Hepatocyte (in vitro differentiated cells): ENCODE results near the gene MYH7. TPM values are rescaled to one million over a fixed set of nuclear protein-coding genes. Genes with fewer than 3 reads are reported as not detected.

Experiments
- DNase-seq: peaks from one replicate; pipeline ENCODE4 v3.0.0-alpha.2; 2016; ENCODE audit warnings: low spot score
- H2AFZ ChIP-seq: fragments of 200-600 bp; sonication (generic); 2 replicates; pipeline ENCODE4 v1.6.0; 2016; ENCODE audit warnings: antibody characterized with exemption, mild to moderate bottlenecking
- H3K27ac ChIP-seq: fragments of 200-600 bp; sonication (generic); 2 replicates; pipeline ENCODE4 v1.5.1; 2016; ENCODE audit warnings: mild to moderate bottlenecking
- H3K27me3 ChIP-seq: fragments of 200-600 bp; sonication (generic); 2 replicates; pipeline ENCODE4 v1.6.1; 2016
- H3K36me3 ChIP-seq: fragments of 200-600 bp; sonication (generic); replicated peaks from 2 replicates; pipeline ENCODE4 v1.5.1; 2016; ENCODE audit warnings: low read depth; ENCODE audit not compliant: insufficient read depth
- H3K4me1 ChIP-seq: fragments of 200-600 bp; sonication (generic); 2 replicates; pipeline ENCODE4 v1.5.1; 2016; ENCODE audit warnings: mild to moderate bottlenecking, moderate library complexity; ENCODE audit not compliant: insufficient read depth
- H3K4me2 ChIP-seq: fragments of 200-600 bp; sonication (generic); 2 replicates; pipeline ENCODE4 v1.6.0; 2016
- H3K4me3 ChIP-seq: fragments of 200-600 bp; sonication (generic); 2 replicates; pipeline ENCODE4 v1.5.1; 2016; ENCODE audit warnings: mild to moderate bottlenecking
- H3K79me2 ChIP-seq: fragments of 200-600 bp; sonication (generic); 2 replicates; pipeline ENCODE4 v1.6.0; 2017; ENCODE audit warnings: mild to moderate bottlenecking
- H3K9me2 ChIP-seq: fragments of 200-600 bp; sonication (generic); replicated peaks from 2 replicates; pipeline ENCODE4 v1.6.0; 2017; ENCODE audit warnings: mild to moderate bottlenecking; ENCODE audit not compliant: insufficient read depth
- H3K9me3 ChIP-seq: fragments of 200-600 bp; sonication (generic); 2 replicates; pipeline ENCODE4 v1.5.1; 2016; ENCODE audit warnings: low read depth, mild to moderate bottlenecking
- H4K20me1 ChIP-seq: fragments of 200-600 bp; sonication (generic); 2 replicates; pipeline ENCODE4 v1.6.0; 2016; ENCODE audit warnings: mild to moderate bottlenecking; ENCODE audit not compliant: insufficient read depth, poor library complexity, severe bottlenecking
- EZH2 ChIP-seq: fragments of 200-600 bp; sonication (generic); IDR thresholded peaks from 2 replicates; pipeline ENCODE4 v1.6.1; 2016; ENCODE audit warnings: antibody characterized with exemption, mild to moderate bottlenecking, borderline replicate concordance
- EZH2phosphoT487 ChIP-seq: fragments of 200-600 bp; sonication (generic); IDR thresholded peaks from one replicate; pipeline ENCODE4 v1.6.1; 2018; ENCODE audit warnings: antibody characterized with exemption, mild to moderate bottlenecking, low read depth, moderate library complexity; ENCODE audit not compliant: unreplicated experiment, severe bottlenecking
- WGBS: methylation state at CpG from one replicate; pipeline ENCODE4 v1.1.6; 2016; ENCODE audit warnings: low lambda C conversion rate; ENCODE audit errors: missing lambda C conversion rate; 5-methylcytosine and 5-hydroxymethylcytosine counted together
- polyA plus RNA-seq: library from polyadenylated mRNA; unstranded; fragments of >200 nt; fragmentation: Nextera tagmentation; extraction: Ambion mirVana; gene quantifications from 2 replicates; pipeline ENCODE4 v1.2.1, GENCODE V29; 2016
- total RNA-seq: library from RNA; depleted of rRNA; stranded (reverse); fragments of >200 nt; gene quantifications from 2 replicates; pipeline ENCODE4 v1.2.3, GENCODE V29; 2014
- TF ChIP-seq, protein P1 (sequence below): fragments of 200-600 bp; sonication (generic); IDR thresholded peaks from 2 replicates; pipeline ENCODE4 v1.5.1; 2016; ENCODE audit warnings: antibody characterized with exemption, mild to moderate bottlenecking; ENCODE audit not compliant: poor library complexity

The MYH7 gene
- total and polyA plus RNA-seq, 2 experiments from 2014 or later, result not detected

GRCh38 chr14:23408307-23408630 is 27.2 kb downstream of the MYH7 start:
- no peaks in the 10 kb centered on the region for H3K79me2 ChIP-seq
- no peaks in the 10 kb centered on the region for H3K9me2 ChIP-seq
- H3K27ac ChIP-seq, result no peak overlapping the region
- no peak overlapping the region for H2AFZ ChIP-seq
- TF ChIP-seq EZH2phosphoT487 (no peak), EZH2 (no peak)
- TF ChIP-seq, protein P1, sequence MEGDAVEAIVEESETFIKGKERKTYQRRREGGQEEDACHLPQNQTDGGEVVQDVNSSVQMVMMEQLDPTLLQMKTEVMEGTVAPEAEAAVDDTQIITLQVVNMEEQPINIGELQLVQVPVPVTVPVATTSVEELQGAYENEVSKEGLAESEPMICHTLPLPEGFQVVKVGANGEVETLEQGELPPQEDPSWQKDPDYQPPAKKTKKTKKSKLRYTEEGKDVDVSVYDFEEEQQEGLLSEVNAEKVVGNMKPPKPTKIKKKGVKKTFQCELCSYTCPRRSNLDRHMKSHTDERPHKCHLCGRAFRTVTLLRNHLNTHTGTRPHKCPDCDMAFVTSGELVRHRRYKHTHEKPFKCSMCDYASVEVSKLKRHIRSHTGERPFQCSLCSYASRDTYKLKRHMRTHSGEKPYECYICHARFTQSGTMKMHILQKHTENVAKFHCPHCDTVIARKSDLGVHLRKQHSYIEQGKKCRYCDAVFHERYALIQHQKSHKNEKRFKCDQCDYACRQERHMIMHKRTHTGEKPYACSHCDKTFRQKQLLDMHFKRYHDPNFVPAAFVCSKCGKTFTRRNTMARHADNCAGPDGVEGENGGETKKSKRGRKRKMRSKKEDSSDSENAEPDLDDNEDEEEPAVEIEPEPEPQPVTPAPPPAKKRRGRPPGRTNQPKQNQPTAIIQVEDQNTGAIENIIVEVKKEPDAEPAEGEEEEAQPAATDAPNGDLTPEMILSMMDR, result no peak
- H3K27me3 ChIP-seq, result no peaks in the 10 kb centered on the region
- no peaks in the 10 kb centered on the region for H4K20me1 ChIP-seq
- H3K9me3 ChIP-seq, result no peaks in the 10 kb centered on the region
- no peak for DNase-seq
- H3K4me2 ChIP-seq, result no peak overlapping the region
- no peaks in the 10 kb centered on the region for H3K36me3 ChIP-seq
- 52% methylated on average over 5 of the region's 5 CpGs for WGBS
- H3K4me3 ChIP-seq, result no peak overlapping the region
- no peaks in the 10 kb centered on the region for H3K4me1 ChIP-seq

DNA sequence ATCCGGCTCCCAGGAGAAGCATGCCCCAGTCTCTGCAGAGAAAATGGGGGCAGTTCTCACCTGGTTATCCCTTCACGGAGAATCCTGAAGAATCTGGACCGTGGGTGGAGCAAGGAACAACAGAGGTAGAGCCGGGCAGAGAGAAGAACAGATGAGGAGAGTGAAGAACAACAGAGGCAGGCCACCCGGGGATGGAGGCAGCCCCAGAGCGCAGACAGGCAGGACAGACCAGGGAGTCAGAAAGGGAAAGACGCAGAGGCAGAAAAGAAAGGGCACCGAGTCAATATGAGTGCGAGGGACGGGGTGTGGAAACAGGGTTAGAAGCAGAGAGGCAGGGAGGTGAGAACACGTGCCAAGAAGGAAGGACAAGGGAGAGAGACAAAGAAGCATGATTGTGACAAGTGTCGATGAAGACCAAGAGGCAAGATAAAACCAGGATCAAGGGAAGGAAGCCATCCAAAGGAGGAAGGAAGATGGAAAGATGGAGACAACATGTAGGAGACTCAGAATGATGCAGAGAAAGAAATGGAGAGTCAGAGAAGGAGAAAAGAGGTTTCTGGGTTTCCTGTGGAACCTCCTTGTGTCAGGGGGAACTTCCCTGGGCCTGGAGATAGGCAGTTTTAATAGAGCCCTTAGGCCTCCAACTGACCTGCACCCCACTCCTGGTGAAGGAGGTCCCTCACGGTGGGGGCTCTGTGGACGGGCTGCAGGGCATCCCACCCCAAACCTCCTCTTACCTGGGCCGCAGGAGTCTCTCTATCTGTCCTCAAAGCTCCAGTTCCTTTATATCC is 27.7 kb downstream of the MYH7 start, which contains the start of gene MYH6:
Gene MYH6, minus strand, starts transcription at position 758 of the 791 bp plus-strand sequence. CDS start 1,050 bp downstream, outside the sequence.
- no peaks in the 10 kb centered on the region for H3K36me3 ChIP-seq
- 91% methylated on average over 15 of the region's 15 CpGs for WGBS
- no peaks in the 10 kb centered on the region for H3K79me2 ChIP-seq
- no peaks in the 10 kb centered on the region for H3K9me3 ChIP-seq
- no peak for DNase-seq
- H3K27me3 ChIP-seq, result no peaks in the 10 kb centered on the region
- H2AFZ ChIP-seq, result no peak within 1 kb of the TSS
- H3K9me2 ChIP-seq, result no peaks in the 10 kb centered on the region
- TF ChIP-seq EZH2 (no peak), EZH2phosphoT487 (no peak)
- TF ChIP-seq, protein P1, result no peak
- no peak within 1 kb of the TSS for H3K27ac ChIP-seq
- no peaks in the 10 kb centered on the region for H3K4me1 ChIP-seq
- H3K4me3 ChIP-seq, result no peak within 1 kb of the TSS
- no peaks in the 10 kb centered on the region for H4K20me1 ChIP-seq
- no peak within 1 kb of the TSS for H3K4me2 ChIP-seq

- Histone ChIP-seq H3K27me3 (no peaks in the 10 kb centered on the region), H3K9me3 (no peaks in the 10 kb centered on the region), H4K20me1 (no peaks in the 10 kb centered on the region), H3K4me3 (no peak overlapping the region), H3K9me2 (no peaks in the 10 kb centered on the region), H3K27ac (no peak overlapping the region), H3K36me3 (no peaks in the 10 kb centered on the region), H2AFZ (no peak overlapping the region), H3K79me2 (no peaks in the 10 kb centered on the region), H3K4me2 (no peak overlapping the region), H3K4me1 (no peaks in the 10 kb centered on the region)
- DNase-seq, result no peak
- 92% methylated on average over 14 of the region's 15 CpGs for WGBS
- TF ChIP-seq EZH2 (no peak), EZH2phosphoT487 (no peak)
- TF ChIP-seq, protein P1, result no peak
Observed at GRCh38 chr14:23406725-23407355, 28.6 kb downstream of the MYH7 start.
